Trophoblast cell (in vitro differentiated cells and primary cell): Measurements from ENCODE around the gene JAKMIP1.

Experiments
- DNase-seq, 2 donors: peaks; one replicate each; pipeline ENCODE4 v3.0.0-alpha.2; 2016
- H2AFZ ChIP-seq: 2 replicates; pipeline ENCODE4 v1.6.1; 2013; ENCODE audit warnings: low read length, moderate library complexity, mild to moderate bottlenecking; ENCODE audit not compliant: insufficient read depth, poor library complexity
- H2AK5ac ChIP-seq: 2 replicates; pipeline ENCODE4 v1.6.1; 2013; ENCODE audit warnings: mild to moderate bottlenecking, low read length
- H2BK120ac ChIP-seq: 2 replicates; pipeline ENCODE4 v1.6.1; 2013; ENCODE audit warnings: low read length, mild to moderate bottlenecking, moderate library complexity; ENCODE audit not compliant: insufficient read depth, poor library complexity
- H2BK12ac ChIP-seq: 2 replicates; pipeline ENCODE4 v1.6.1; 2013; ENCODE audit warnings: mild to moderate bottlenecking, low read length, moderate library complexity
- H2BK5ac ChIP-seq: 2 replicates; pipeline ENCODE4 v1.6.1; 2013; ENCODE audit warnings: low read length, low read depth, moderate library complexity, mild to moderate bottlenecking; ENCODE audit not compliant: poor library complexity
- H3K14ac ChIP-seq: 2 replicates; pipeline ENCODE4 v1.6.1; 2013; ENCODE audit warnings: mild to moderate bottlenecking, low read length
- H3K18ac ChIP-seq: 2 replicates; pipeline ENCODE4 v1.6.1; 2013; ENCODE audit warnings: mild to moderate bottlenecking, low read length
- H3K23ac ChIP-seq: 2 replicates; pipeline ENCODE4 v1.6.1; 2013; ENCODE audit warnings: low read length
- H3K27ac ChIP-seq: 2 replicates; pipeline ENCODE4 v1.5.1; 2013; ENCODE audit warnings: low read depth, mild to moderate bottlenecking, inconsistent platforms, low read length, moderate library complexity
- H3K27me3 ChIP-seq: 2 replicates; pipeline ENCODE4 v1.6.1; 2013; ENCODE audit warnings: inconsistent platforms, mild to moderate bottlenecking, low read length, moderate library complexity; ENCODE audit not compliant: insufficient read depth
- H3K36me3 ChIP-seq, 2 experiments: 1 replicate in 1 of 2; 2 replicates in 1 of 2; pipeline ENCODE4 v1.6.1; 2013; ENCODE audit warnings: low read length in 2 of 2, mild to moderate bottlenecking in 2 of 2, moderate library complexity in 1 of 2; ENCODE audit not compliant: insufficient read depth in 2 of 2, control insufficient read depth in 1 of 2
- H3K4ac ChIP-seq: 2 replicates; pipeline ENCODE4 v1.6.1; 2013; ENCODE audit warnings: low read depth, mild to moderate bottlenecking, low read length, moderate library complexity
- H3K4me1 ChIP-seq, 2 experiments: 1 replicate in 1 of 2; 2 replicates in 1 of 2; pipeline ENCODE4 v1.6.1; 2013; ENCODE audit warnings: low read length in 2 of 2, mild to moderate bottlenecking in 2 of 2, moderate library complexity in 1 of 2; ENCODE audit not compliant: insufficient read depth in 2 of 2, control insufficient read depth in 1 of 2
- H3K4me2 ChIP-seq: 2 replicates; pipeline ENCODE4 v1.6.1; 2013; ENCODE audit warnings: inconsistent platforms, mild to moderate bottlenecking, low read length, moderate library complexity
- H3K4me3 ChIP-seq: 2 replicates; pipeline ENCODE4 v1.5.1; 2013; ENCODE audit warnings: mild to moderate bottlenecking, low read depth, low read length, inconsistent platforms
- H3K79me1 ChIP-seq: one replicate; pipeline ENCODE4 v1.6.1; 2013; ENCODE audit warnings: low read length
- H3K79me2 ChIP-seq: 2 replicates; pipeline ENCODE4 v1.6.1; 2013; ENCODE audit warnings: low read length, mild to moderate bottlenecking; ENCODE audit not compliant: control insufficient read depth, insufficient read depth, poor library complexity
- H3K9ac ChIP-seq: 2 replicates; pipeline ENCODE4 v1.6.1; 2013; ENCODE audit warnings: mild to moderate bottlenecking, low read length
- H3K9me3 ChIP-seq: 2 replicates; pipeline ENCODE4 v1.6.1; 2013; ENCODE audit warnings: low read depth, mild to moderate bottlenecking, control low read depth, inconsistent platforms, low read length; ENCODE audit not compliant: insufficient read depth
- H4K12ac ChIP-seq: 2 replicates; pipeline ENCODE4 v1.6.1; 2013; ENCODE audit warnings: low read depth, mild to moderate bottlenecking, low read length, moderate library complexity
- H4K8ac ChIP-seq: 2 replicates; pipeline ENCODE4 v1.6.1; 2013; ENCODE audit warnings: low read depth, mild to moderate bottlenecking, low read length, moderate library complexity
- H4K91ac ChIP-seq: one replicate; pipeline ENCODE4 v1.6.1; 2013; ENCODE audit warnings: low read depth, mild to moderate bottlenecking, low read length, moderate library complexity
- WGBS: extraction: QIAGEN DNeasy Blood & Tissue Kit; methylation state at CpG from one replicate; pipeline ENCODE4 v1.1.7; 2013; ENCODE audit warnings: missing lambda C conversion rate; ENCODE audit not compliant: insufficient read length, insufficient coverage; ENCODE audit errors: extremely low coverage; 5-methylcytosine and 5-hydroxymethylcytosine counted together

The JAKMIP1 gene

DNA sequence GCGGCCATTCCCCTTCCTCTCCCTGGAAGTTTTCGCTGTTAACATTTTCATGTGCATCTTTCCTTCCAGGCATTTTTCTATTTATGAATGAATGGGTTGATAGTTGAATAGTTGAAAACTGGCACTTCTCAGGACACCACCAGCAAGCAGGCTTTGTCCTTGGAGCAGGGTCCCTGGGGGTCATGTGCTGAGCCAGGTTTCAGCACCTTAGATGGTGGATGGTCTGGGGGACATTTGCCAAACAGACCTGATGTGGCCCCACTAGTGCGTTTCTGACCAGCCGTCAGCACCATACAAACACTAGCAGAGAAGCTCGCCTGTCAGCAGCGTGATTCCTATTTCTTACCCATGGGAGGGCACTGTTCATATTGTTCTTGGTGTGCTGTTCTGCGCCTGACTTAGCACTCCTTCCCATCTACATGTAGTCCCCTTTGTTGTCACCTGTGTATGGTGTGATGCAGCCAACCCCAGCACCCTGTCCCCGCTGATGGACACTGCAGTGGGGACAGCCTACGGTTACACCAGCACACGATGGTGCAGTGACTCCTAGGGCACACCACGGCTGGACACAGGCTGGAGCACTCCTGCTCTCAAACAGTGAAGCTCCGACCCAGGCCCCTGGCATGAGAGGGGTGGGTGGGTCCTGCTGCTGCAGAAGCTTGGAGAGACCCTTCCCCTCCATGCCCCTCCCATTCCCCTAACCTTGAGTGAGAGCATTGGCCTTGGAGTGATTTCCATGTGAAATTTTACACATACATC, 42.1 kb upstream of the JAKMIP1 start:
- Histone ChIP-seq H3K79me1 (no peaks in the 10 kb centered on the region), H4K91ac (no peak overlapping the region), H3K4ac (no peak overlapping the region)

DNA sequence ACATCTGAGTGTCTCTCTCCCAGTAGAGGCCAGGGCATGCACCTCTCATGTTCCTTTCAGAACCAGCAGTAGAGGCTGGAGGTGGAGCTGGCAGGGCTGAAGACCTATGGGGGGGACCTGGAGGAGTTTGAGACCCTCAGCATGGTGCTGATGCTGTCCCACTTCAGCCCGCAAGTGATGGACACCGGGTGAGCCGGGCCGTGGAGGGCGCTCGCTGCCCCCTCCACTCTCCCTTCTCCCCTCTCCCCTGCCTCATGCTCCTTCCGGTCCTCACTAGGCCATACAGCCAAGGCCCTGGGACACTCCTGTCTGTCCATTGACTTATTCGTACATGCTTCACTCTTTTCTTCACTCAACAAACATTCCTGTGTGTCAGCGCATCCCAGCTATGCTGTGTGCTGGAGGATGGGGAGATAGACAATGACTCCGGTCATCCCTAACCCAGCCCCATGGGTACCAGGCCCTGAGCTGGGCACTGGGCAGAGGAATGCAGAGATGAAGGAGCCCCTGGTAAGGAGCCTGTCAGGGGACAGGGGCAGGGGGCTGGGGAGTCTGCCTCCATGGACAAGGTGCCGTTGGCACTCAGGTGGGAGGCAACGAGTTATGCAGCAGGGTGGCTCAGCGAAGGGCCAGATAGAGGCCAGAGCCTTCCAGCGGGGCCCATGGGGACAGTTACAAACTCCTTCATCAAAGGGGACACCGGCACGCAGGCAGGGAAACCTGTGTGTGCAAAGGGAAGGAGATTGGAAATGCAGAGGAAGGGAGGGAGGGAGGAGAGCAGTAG, 40.9 kb upstream of the JAKMIP1 start:
- no peak overlapping the region for H3K4me2 ChIP-seq
- H3K23ac ChIP-seq = no peak overlapping the region
- no peak overlapping the region for H3K18ac ChIP-seq
- H3K14ac ChIP-seq = no peak overlapping the region
- H2AK5ac ChIP-seq = no peak overlapping the region
- H3K4ac ChIP-seq = no peak overlapping the region
- H4K8ac ChIP-seq = no peak overlapping the region
- WGBS = no CpG with 5 or more reads among the region's 16 CpGs
- H3K4me3 ChIP-seq = no peak overlapping the region
- H3K27me3 ChIP-seq = no peaks in the 10 kb centered on the region
- H4K91ac ChIP-seq = no peak overlapping the region
- H3K79me1 ChIP-seq = no peaks in the 10 kb centered on the region
- no peak overlapping the region for H4K12ac ChIP-seq
- H3K36me3 ChIP-seq = no peaks in the 10 kb centered on the region
- H3K9ac ChIP-seq = no peak overlapping the region
- peaks cover 18% of the 10 kb centered on the region for H3K9me3 ChIP-seq
- no peak overlapping the region for H2BK120ac ChIP-seq
- no peaks in the 10 kb centered on the region for H3K79me2 ChIP-seq
- no peaks in the 10 kb centered on the region for H3K4me1 ChIP-seq
- no peak overlapping the region for H3K27ac ChIP-seq
- no peak overlapping the region for H2AFZ ChIP-seq
- no peak overlapping the region for H2BK5ac ChIP-seq
- no peak overlapping the region for H2BK12ac ChIP-seq
- DNase-seq = no peak

More for the DNA sequence above, 42.1 kb upstream of the JAKMIP1 start:
- Histone ChIP-seq H3K27ac (no peak overlapping the region), H4K12ac (no peak overlapping the region), H2BK5ac (no peak overlapping the region), H3K79me2 (no peaks in the 10 kb centered on the region), H3K4me3 (no peak overlapping the region), H3K9ac (no peak overlapping the region), H3K23ac (no peak overlapping the region), H3K14ac (no peak overlapping the region), H4K8ac (no peak overlapping the region), H3K9me3 (peaks cover 21% of the 10 kb centered on the region), H3K4me1 (no peaks in the 10 kb centered on the region), H2BK120ac (no peak overlapping the region), H3K36me3 (no peaks in the 10 kb centered on the region), H3K4me2 (no peak overlapping the region), H2AK5ac (no peak overlapping the region), H3K27me3 (no peaks in the 10 kb centered on the region), H2BK12ac (no peak overlapping the region), H3K18ac (no peak overlapping the region), H2AFZ (no peak overlapping the region)
- no CpG with 5 or more reads among the region's 12 CpGs for WGBS
- no peak for DNase-seq

DNA sequence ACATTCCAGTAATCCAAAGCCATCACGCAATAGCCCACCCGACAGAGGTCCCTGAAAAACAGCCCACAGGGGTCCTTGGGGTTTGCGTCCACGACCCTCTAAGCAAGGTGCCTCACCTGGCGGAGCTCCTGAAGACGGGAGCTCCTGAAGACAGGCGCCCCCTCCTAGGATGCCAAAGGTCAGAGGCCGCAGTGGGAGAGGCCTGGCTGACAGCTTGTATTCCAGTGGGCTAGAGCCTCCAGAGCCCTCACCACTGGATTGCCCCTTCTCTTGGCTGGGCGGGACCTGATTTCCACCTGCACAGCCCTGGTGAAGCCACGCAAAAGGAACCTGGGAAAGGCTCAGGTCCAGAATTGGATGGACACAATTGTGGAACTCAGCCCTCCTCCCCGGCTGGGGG, 39.6 kb upstream of the JAKMIP1 start:
- no peak overlapping the region for H3K27ac ChIP-seq
- no peak overlapping the region for H2AFZ ChIP-seq
- H2BK12ac ChIP-seq = no peak overlapping the region
- H4K12ac ChIP-seq = no peak overlapping the region
- WGBS = no CpG with 5 or more reads among the region's 11 CpGs
- no peaks in the 10 kb centered on the region for H3K79me2 ChIP-seq
- H3K9ac ChIP-seq = no peak overlapping the region
- H4K91ac ChIP-seq = no peak overlapping the region
- H3K79me1 ChIP-seq = no peaks in the 10 kb centered on the region
- H3K23ac ChIP-seq = no peak overlapping the region
- H3K18ac ChIP-seq = no peak overlapping the region
- no peak overlapping the region for H2BK120ac ChIP-seq
- no peak overlapping the region for H3K4ac ChIP-seq
- no peaks in the 10 kb centered on the region for H3K4me1 ChIP-seq
- H3K4me2 ChIP-seq = no peak overlapping the region
- H3K4me3 ChIP-seq = no peak overlapping the region
- H3K36me3 ChIP-seq = no peaks in the 10 kb centered on the region
- H3K9me3 ChIP-seq = peaks cover 10% of the 10 kb centered on the region
- H3K27me3 ChIP-seq = no peaks in the 10 kb centered on the region
- H2BK5ac ChIP-seq = no peak overlapping the region
- no peak overlapping the region for H3K14ac ChIP-seq
- H4K8ac ChIP-seq = no peak overlapping the region
- no peak for DNase-seq
- no peak overlapping the region for H2AK5ac ChIP-seq

DNA sequence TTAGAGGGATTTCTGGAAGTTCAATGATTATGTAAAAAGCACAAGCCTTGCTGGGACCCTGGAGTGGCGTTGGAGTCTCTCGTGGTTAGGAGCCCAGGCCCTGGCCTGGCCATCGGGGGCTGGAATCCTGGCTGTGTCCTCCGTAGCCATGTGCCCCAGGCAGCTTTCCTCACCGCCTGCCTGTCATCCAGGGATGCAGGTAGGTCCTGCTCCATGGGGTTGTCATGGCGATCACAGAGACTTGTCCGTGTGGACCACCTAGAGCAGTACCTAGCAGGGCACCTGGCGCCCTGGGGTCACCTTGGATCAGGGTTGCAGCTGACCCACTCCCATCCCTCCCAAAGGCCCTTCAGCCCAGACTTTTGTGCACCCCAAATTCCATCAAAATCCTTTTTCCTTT, 39.1 kb upstream of the JAKMIP1 start:
- H3K4me3 ChIP-seq = no peak overlapping the region
- H2BK5ac ChIP-seq = no peak overlapping the region
- H3K9me3 ChIP-seq = peaks cover 8% of the 10 kb centered on the region
- H3K9ac ChIP-seq = no peak overlapping the region
- H3K14ac ChIP-seq = no peak overlapping the region
- no peak overlapping the region for H3K4me2 ChIP-seq
- H2AK5ac ChIP-seq = no peak overlapping the region
- H3K27ac ChIP-seq = no peak overlapping the region
- H3K79me1 ChIP-seq = no peaks in the 10 kb centered on the region
- H3K27me3 ChIP-seq = no peaks in the 10 kb centered on the region
- H4K91ac ChIP-seq = no peak overlapping the region
- no peaks in the 10 kb centered on the region for H3K4me1 ChIP-seq
- WGBS = no CpG with 5 or more reads among the region's 8 CpGs
- no peak for DNase-seq
- H3K18ac ChIP-seq = no peak overlapping the region
- H3K4ac ChIP-seq = no peak overlapping the region
- no peak overlapping the region for H2BK12ac ChIP-seq
- H3K36me3 ChIP-seq = no peaks in the 10 kb centered on the region
- no peak overlapping the region for H4K12ac ChIP-seq
- H3K23ac ChIP-seq = no peak overlapping the region
- no peak overlapping the region for H4K8ac ChIP-seq
- no peak overlapping the region for H2AFZ ChIP-seq
- H3K79me2 ChIP-seq = no peaks in the 10 kb centered on the region
- H2BK120ac ChIP-seq = no peak overlapping the region
